ENCODE data around the gene TBXA2R.
"Not testable (repeated sequence)": the region's sequence is repeated elsewhere in the genome, so short reads cannot be mapped to it uniquely, and the experiment has no call there.

The TBXA2R gene

DNA sequence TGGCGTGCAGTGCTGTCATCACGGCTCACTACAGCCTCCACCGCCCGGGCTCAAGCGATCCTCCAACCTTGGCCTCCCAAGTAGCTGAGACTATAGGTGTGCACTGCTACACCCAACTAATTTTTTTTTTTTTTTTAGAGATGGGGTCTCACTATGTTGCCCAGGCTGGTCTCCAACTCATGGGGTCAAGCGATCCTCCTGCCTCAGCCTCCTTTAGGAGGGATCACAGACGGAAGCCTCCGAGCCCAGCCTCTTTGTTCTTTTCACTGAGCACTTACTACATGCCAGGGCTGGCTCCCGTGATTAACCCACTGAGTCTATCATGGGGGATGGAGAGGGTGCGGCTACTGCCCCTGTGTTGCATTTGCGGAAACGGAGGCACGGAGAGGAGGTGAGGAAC, 32.8 kb upstream of the TBXA2R start:
- no peak for DNase-seq (ENCODE audit: low read depth)

DNA sequence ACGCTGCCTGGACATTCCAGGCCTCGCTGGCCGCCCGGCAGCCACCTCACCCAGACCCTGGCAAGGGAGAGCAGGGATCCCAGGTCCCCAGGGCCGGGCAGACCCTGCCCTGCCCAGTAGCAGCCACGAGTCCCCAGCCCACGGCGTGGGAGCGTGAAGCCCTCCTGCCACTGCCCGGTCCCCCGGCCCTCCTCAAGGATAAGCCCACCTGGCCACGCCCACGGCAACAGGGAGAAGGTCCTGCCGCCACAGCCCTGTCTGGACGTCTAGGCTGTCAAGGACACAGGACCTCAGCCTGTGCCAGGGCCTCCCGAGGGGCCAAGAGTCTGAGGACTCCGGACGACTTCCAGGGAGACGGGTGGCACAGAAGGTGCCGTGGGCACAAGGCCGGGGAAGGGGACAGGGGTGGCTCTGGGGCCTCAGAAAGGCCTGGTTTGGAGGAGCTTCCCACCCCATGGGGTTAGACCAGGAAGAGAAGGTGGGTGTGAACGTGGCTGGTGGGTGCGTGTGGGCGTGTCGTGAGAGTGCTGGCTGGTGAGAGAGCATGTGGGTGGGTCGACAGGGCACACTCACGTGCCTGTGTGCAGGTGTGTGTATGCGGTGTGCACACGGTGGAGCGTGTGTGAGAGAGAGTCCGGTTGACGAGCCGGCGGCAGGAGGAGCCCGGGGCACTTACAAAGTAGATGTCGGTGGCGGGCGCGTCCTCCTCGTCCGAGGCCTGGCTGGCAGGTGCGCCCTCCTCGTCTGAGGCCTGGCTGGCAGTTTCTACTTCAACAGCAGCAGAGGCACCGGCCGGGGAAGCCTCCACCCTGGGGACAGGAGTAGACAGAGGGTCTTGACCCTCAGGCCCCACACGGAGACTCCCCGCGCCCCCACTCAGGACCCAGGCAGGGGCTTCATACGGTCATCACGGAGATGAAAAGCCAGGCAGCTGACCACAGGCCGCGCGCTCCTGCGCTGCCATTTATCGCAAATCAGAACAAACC, 31.8 kb upstream of the TBXA2R start:
- DNase-seq (ENCODE audit: low read depth) = no peak

DNA sequence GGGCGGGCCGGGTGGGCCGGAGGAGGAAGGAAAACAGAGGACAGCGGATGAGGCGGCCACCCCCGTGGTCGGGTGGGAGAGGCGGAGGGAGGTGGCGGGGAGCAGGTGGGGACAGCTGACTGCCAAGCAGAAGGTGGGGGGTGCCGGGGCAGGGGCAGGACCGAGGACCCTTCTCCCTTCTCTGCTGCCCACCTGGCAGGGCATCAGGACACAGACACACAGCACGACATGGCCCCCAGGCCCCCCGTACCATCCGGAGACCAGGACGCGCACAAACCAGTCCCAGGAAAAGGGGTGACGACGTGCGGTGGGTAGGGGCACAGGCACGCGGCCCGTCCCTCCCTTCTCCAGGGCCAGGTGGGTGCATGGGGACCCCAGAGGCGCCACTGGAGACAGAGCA, 30.9 kb upstream of the TBXA2R start:
- DNase-seq (ENCODE audit: low read depth) = no peak

DNA sequence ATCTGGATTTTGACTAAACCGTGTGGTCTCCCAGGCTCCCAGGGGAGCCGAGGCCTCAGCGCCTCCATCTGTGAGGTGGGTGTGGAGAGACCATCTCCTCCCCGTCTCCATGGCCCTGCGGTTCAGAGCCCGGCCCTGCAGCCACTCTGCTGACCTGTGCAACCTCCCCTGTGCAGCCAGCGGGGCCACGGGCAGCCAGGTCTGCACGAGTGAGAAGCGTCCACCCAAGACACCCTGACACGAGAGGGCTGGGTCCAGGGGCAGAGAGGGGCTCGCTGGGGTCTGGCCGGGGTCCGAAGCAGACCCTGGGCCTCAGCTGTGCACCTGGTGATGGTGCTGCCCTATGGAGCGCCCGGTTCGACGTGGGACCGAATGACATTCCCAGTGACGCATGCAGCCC, 30.3 kb upstream of the TBXA2R start:
- DNase-seq (ENCODE audit: low read depth) = no peak

DNA sequence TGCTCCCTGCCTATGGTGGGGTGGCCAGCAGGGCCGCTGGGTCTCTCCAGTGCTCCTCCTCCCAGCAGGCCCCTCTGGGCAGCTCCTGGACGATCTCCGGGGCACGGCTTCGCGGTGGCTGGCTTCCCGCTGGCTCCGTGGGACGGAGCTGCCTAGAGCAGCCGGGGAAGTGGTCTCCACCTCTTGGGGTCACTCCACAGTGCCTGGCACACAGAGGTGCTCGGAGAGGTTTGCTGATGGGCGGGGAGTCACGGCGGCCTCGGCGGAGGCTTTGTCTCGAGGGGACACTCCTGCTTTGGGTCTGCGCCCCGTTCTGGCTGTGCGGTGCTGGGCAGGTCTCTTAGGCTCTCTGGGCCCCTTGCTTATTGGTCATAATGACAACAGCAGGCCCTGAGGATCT, 29.8 kb upstream of the TBXA2R start:
- DNase-seq (ENCODE audit: low read depth) = no peak

DNA sequence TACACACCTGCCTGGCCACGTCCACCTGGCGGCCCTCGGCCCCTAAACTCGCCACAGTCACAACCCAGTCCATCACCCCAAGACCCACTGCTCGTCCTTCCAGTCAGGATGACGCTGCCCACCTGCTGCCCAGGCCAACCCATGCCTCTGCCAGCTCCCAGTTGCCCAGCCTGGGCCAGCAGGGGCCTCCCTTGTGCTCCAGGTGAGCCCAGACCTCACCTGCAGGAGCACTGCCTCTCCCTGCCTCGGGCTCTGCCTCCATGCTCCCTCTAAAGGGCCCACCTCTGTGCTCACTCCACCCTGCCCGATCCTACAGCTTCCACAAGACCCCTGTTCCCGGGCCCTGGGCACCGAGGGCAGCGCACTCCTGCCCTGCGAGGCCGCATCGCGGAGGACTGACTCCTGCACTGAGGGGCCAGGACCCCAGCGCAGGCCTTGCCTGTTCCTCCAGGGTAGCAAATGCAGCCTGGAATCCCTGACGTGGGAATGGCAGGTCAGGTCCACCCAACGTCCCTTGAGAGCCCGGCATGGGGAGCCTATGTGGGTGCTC, 27.9 kb upstream of the TBXA2R start:
- no peak for DNase-seq (ENCODE audit: low read depth)

DNA sequence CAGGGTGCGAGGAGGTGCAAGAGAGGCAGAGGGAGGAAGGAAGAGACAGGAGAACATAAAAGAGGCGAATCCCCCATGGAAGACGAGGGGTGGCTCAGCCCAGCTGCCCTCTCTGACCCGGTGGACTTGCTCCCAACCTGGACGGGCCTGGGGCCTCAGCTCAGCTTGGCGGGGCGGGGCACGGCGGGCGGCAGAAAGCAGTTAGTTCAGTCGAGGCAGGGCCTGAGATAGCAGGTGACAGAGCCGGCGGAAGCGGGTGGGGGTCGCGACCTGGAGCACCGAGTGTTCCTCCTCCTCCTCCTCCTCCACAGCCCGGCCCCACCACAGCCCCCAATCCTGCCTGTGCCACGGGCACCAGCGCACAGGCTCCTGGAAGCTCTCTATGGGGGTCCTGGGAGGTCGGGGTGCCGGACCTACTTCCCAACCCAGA, 26.9 kb upstream of the TBXA2R start:
- no peak for DNase-seq (ENCODE audit: low read depth)

DNA sequence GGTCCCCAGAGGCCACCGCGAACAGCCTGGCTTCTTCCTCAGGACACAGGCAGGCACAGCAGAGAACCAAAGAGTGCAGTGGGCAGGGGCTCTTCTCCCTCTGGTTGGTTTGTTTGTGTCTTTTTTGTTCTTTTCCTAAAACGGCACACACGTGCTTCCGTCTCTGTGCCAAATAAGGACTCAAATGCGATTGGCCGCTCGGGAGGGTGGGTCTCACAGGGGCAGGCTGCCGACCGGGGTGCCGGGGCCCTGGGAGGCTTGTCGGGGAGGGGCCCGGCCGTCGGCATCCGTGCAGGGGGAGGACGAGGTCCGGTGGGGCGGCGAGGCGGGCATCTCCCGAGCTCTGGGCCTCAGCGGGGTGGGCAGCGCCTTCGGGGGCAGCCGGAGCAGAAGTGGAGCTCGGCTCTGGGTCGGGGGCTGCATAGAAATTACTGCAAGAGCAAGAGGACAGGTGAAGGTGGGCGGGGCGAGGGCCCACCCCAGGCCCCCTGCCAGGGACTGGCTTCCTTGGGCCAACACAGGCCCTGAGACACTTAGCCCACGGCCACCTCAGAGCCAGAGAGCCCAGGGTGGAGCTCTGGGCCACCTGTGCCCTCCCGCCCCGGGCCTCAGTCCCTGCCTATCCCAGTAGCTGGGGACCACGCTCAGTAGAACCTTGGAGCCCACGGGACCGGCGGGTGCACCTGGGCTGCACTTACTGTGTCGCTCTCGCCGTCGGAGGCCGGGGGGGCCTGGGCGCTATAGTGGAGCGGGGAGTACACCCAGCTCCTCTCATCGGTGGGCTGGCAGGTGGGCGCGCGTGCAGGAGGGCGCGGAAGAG, 26.3 kb upstream of the TBXA2R start:
- DNase-seq (ENCODE audit: low read depth) = no peak

DNA sequence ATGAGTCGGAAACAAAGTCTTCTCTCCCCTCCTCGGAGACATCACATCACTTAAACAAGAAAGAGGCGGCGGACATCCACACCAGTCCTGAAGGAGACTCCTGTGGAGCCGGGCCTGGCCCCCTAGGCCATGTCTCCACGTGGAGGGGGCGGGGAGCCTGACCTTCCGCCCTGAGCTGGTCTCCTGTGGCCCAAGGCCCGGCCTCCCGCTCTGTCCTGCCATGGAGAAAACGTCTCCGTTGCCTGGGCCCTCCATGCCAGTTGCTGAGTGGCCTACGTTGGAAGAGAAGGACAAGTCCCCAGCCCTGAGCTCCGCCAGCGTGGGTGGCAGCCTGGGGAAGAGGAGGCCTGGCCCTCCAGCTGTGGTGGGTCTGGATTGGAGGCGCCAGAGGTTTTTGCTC, 25.4 kb upstream of the TBXA2R start:
- DNase-seq (ENCODE audit: low read depth) = no peak

DNA sequence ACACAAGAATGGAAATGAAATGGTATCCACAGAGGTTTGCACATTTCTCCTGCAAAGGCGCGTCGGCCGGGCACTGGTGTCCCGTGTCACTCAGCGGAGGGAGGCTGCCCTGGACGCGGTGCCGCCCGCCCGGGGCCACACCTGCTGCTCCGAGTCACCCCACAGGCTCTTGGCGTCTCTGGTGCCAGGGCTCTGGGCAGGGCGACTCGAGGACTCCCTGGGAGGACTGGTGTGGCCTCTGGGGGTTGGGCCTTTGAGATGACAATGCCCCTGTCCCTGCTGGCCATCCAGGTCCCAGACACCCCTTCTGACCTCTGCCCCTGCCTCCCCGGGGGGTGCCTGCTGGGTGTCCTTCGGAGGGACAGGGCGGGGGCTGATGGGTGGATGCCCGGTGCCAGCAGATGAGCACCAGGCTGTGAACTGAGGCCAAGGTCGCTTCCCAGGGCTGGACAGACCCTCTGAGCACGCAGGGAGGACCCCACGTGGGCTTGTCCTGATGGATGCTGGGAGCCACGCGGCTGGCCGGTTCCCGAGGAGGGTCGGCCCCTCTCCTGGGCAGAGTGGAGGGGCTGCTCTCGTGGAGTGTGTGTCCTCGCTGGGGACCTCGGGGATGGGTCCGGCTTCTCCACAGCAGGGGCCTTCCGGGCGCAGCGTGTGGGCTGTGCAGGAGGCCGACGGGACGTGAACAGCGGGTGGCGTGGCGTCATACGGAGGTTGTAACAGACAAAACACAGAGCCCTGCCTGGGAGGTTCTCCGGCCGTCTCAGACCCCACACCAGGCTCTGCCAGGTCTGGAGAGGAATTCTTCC, 24.6 kb upstream of the TBXA2R start:
- no peak for DNase-seq (ENCODE audit: low read depth)

DNA sequence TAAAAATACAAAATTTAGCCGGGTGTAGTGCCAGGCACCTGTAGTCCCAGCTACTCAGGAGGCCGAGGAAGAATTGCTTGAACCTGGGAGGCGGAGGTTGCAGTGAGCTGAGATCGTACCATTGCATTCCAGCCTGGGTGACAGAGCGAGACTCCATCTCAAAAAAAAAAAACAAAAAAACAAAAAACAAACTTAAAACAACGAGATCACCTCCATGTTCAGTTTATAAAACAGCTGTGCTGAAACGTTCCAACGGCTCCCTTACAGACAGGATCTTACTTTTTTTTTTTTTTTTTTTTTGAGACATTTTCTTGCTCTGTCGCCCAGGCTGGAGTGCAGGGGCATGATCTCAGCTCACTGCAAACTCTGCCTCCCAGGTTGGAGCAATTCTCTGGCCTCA, 22.1 kb upstream of the TBXA2R start:
- DNase-seq (ENCODE audit: low read depth) = not testable (repeated sequence)

DNA sequence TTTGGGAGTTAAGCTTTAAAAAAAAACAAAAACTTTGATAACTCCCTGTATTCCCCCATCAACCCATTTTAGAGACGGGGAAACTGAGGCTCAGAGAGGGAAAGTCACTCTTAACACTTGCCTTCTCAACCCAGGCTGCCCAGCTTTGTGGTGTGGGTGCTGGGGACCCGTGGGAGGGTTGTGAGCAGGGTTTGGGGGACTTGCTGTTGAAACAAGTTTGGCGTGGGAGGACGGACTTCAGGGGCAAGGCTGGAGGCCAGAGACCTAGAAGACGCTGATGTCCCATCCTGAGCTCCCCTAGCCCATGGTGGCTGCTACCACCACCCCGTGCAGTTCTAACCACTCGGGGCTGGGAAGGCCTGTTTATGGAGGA, 20.7 kb upstream of the TBXA2R start:
- no peak for DNase-seq (ENCODE audit: low read depth)

DNA sequence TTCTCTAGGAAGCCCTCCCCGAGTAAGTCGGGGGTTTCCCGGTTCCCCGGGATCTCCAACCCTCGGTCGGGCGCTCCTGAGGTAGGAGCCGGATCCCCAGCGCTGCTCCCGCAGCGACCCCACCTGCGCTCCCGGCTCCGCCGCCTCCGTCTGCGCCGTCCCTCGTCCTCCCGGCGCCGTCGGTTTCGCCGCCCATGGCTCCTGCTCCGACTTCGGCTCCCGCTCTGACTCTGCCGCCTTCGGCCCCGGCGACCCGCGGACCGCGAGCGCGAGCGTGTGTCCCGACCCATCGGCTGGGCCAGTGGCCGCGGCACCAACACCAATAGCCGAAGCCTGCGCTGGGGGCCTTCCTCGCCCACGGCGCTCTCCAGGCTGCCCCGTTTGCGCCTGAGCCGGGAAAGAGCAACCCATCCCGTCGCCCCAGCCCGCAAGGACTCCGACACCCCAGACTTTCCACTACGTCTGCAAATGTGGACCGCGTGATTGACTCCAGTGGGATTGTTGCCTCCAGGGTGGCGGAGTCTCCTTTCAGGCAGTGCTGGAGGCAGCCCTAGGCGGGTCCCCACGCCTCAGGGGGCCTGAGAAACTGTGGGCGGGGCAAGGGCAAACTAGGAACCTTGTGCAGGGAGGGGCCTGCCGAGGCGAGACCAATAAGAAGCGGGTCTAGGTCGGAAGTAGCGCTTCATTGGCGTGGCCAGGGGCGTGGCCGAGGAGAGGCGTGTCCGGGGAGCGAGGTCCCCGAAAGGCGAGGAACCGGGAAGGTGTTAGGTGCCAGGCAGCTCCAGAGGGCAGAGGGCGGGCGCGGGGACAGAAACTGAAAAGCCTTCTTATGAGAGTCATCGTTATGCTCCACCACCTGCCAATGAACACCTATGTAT, 20.0 kb upstream of the TBXA2R start, which contains the start of gene CACTIN:
TSS of gene CACTIN (minus strand) at position 318 of the 878 bp plus-strand sequence. CDS start at position 290, 28 bp downstream.
- DNase-seq (ENCODE audit: low read depth) = peak; percentile 97

DNA sequence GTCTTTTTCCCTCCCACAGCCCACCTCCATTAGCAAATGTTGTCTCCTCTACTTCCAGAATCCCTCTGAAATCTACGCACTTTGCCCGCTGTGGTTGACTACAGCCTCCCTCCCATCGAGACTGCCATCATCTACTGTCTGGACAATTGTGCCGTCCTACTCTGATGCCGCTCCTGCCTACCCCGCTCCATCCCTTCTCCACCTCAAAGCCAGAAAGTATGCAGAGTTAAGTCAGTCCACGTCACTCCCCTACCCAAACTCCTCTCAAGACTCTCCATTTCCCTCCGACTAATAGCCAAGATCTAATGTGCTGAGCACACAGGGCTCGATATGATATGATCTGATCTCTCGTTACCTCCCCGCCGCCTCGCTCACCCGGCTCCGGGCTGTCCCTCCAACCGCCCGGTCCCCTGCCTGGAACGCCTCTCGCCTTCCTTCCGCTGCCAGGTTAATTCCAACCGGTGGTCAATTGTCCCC, 19.4 kb upstream of the TBXA2R start:
- DNase-seq (ENCODE audit: low read depth) = no peak

DNA sequence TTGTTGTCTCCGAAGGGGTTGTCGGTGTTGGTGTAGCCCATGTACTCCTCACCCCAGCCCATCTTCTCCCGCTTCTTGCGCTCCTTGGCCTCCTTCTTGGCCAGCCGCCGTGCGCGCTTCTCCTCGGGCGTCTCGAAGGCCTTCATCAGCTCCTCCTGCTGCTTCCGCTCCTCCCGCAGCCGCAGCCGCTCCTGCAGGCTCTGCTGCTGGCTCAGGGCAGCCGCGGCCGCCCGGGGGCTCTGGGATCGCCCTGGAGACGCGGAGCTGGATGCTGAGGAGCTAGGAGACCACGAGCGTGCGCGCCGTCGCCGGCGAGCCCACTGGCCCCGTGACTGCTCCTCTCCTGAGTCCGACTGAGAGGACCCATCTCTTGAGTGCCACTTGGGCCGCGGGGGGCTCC, 17.0 kb upstream of the TBXA2R start:
- DNase-seq (ENCODE audit: low read depth) = no peak

DNA sequence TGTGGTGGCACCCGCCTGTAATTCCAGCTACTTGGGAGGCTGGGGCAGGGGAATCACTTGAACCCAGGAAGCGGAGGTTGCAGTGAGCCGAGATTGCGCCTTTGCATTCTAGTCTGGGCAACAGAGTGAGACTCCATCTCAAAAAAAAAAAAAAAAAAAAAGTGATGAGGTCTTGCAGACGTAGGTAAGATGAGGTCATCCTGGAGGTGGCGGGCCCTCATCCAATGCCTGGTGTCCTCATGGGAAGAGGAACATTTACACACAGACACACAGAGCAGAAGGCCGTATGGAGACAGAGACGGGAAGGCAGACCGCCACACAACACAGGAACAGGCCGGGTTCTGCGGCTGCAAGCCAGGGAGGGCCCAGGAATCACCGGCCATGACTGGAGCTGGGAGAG, 15.5 kb upstream of the TBXA2R start:
- DNase-seq (ENCODE audit: low read depth) = no peak

DNA sequence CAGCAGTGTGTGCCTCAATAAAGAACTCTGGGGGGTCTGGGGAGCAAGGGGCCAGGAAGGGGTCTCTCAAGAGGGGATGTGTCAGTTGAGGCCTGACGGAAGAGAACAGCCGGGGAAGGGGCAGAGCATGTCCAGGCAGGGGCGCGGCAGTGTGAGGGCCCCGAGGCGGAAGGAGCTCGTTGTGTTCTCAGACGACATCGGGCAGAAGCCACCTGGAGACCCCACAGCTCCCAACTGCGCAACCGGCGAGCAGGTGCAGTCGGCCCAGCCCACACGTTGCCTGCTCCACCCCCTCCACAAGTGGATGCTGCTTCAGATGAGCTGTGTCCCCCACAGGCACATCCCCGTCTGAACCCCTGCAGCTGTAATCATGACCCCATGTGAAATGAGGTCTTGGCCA, 15.0 kb upstream of the TBXA2R start:
- DNase-seq (ENCODE audit: low read depth) = no peak

DNA sequence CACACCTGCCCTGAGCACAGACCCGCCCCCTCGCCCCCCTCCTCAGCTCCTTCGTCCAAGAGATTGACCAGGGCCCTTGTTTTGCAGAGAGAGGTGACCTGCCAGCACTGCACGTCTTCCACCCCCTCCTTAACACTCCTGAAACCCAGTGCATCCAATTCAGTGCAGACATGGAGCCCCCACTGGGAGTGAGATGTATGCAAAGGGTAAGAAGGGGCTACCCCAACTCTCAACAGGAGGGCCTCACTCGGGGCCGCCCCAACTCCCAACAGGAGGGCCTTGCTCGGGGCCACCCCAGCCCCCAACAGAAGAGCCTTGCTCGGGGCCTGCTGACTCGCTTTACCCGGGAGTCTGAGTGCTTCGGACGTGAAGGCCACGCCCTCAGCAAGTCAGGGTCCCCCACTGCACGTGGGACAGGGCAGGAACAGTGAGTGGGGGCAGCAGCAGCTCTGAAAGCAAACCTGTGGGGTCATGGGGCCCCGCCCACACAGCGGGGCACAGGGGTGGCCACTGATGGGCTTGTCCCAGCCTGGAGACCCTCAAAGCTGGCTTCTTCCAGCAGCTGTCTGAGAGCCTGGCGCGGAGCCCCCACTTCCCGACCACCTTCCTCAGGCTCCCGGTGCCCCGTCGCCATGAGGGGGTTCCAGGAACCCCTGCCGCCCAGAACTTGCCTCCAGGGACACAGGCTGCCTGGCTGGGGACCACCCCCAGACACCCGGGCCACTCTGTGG, 14.3 kb upstream of the TBXA2R start:
- no peak for DNase-seq (ENCODE audit: low read depth)

DNA sequence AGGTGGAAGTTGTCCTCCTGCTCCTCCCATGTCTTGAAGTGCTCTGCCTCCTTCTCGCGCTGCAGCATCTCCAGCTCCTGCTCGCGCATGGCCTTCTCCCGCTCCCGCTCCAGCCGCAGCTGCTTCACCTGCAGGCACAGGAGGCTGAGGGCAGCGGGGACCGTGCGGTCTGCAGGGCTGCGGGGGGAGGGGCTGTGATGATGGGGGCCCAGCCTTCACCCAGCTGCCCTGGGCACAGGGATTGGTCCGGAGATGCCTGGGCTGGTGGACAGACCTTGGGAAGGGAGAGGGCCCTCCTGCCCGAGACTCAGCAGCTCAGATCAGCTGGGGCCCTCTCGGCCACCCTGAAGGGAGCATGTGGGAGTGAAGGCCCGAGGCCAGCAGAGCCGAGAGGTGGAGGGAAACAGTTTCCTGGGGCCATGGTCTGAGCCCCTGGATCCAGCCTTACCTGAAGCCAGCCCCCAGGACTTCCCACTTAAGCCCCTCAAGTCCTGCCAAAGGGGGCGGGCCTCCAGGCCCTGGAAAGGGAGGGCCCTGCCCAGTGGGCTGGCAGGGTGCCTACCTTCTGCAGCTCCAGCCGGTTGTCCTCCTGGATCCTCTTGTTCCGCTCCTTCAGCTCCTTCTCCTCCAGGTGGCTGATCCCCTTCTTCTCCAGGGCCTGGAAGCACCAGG, 13.6 kb upstream of the TBXA2R start:
- DNase-seq (ENCODE audit: low read depth) = no peak
